HG02571 (cell line): Measurements from ENCODE around the gene ASPG.

Source experiments
- ATAC-seq: cut with Tn5 transposase; IDR thresholded peaks from one replicate; pipeline ENCODE4 v1.9.1; 2021; ENCODE audit warnings: mild to moderate bottlenecking, moderate library complexity; ENCODE audit not compliant: unreplicated experiment

ASPG gene

GRCh38 chr14:104105071-104105821 is 19.7 kb downstream of the ASPG start:
- ATAC-seq: no peak

- no peak for ATAC-seq
These were observed 20.4 kb downstream of the ASPG start for GRCh38 chr14:104105822-104106470.

GRCh38 chr14:104106471-104106991 is 21.0 kb downstream of the ASPG start:
- no peak for ATAC-seq

- no peak for ATAC-seq
These were observed 21.6 kb downstream of the ASPG start for GRCh38 chr14:104107101-104107581.

- no peak for ATAC-seq
These were observed 22.4 kb downstream of the ASPG start for GRCh38 chr14:104107611-104108569.

- ATAC-seq: no peak
These were observed 23.4 kb downstream of the ASPG start for GRCh38 chr14:104108570-104109541.

- ATAC-seq: no peak
These were observed 24.3 kb downstream of the ASPG start for GRCh38 chr14:104109731-104110361.

- no peak for ATAC-seq
These were observed 25.1 kb downstream of the ASPG start for GRCh38 chr14:104110491-104111209.

- ATAC-seq: no peak
These were observed 26.0 kb downstream of the ASPG start for GRCh38 chr14:104111301-104112112.

GRCh38 chr14:104112113-104112505 is 26.6 kb downstream of the ASPG start:
- no peak for ATAC-seq

- ATAC-seq: no peak
These were observed 27.4 kb downstream of the ASPG start for GRCh38 chr14:104112609-104113571.

GRCh38 chr14:104113631-104114420 is 28.3 kb downstream of the ASPG start:
- no peak for ATAC-seq

- no peak for ATAC-seq
These were observed 29.1 kb downstream of the ASPG start for GRCh38 chr14:104114421-104115130.

- ATAC-seq: no peak
These were observed 29.7 kb downstream of the ASPG start for GRCh38 chr14:104115131-104115600.

GRCh38 chr14:104115691-104116287 is 30.3 kb downstream of the ASPG start:
- ATAC-seq: no peak
